HG03520 (cell line): Measurements from ENCODE around the gene SYNJ2.

Experiments
- ATAC-seq: cut with Tn5 transposase; IDR thresholded peaks from one replicate; pipeline ENCODE4 v1.9.1; 2021; ENCODE audit warnings: mild to moderate bottlenecking, moderate library complexity; ENCODE audit not compliant: unreplicated experiment

Gene SYNJ2

DNA sequence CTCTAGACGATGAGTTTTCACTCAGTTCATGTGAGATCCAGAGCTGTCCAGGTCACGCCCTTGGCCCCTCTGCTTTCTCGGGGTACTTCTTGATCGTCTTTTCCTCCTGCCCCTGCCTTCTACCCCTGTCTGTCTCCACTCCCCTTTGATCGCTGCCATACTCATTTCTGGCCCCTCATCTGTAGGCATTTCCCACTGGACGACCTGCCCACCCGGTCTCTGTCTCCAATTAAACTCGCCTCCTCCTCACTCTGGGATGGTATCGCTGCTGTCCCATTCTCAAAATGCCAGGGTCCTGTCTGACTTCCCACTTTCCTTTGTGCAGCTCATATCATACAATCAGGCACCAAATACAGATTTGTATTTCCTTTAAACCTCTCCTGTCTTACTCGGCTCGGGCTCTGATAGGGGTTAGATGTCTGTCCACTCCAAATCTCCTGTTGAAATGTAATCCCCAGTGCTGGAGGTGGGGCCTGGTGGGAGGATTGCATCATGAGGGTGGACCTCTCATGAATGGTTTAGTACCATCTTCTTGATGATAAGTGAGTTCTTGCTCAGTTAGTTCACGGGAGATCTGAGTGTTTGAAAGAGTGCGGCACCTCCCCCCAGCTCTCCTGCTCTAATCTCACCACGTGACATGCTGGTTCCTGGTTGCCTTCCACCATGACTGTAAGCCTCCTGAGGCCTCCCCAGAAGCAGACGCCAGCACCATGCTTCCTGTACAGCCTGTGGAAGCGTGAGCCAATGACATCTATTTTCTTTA is 3.5 kb upstream of the SYNJ2 start:
- ATAC-seq: no peak

DNA sequence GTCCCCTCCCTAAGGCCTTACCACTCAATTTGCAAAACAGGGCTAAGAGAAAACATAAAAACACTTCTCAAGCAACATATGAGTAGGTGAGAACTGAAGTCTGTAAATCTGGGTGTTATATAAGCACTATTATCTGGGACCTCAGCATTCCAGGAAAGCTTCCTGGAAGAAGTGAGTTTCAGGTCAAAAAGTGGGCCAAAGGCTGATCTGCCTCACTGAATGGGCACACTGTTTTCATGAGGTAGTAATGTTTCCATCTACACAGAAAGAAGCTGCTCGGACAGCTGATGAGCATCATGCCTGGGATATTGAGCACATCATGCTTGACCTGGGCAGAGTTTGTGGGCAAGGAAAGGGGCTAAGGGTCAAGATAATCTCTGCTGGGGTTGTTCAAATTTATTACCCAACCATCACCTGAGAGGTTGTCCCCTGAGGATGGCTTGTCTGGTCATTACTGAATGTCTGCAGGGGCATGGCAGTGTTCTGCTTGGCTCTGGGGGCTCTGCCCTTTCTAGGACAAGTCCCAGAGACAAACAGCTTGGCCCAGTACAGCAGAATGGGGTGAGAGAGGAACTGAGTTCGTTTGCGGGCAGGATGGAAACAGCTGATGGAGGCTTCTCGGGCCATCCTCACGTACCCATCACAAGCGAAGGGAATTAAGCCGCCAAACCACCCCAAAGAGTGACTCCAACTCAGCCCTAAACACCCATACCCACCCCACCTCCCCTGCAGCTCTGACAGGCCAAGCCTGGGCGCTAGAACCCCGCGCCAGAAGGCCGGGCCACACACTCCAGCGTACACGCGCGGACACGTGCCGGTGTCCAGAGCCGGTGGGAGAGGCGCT is 1.2 kb upstream of the SYNJ2 start:
- ATAC-seq: no peak

DNA sequence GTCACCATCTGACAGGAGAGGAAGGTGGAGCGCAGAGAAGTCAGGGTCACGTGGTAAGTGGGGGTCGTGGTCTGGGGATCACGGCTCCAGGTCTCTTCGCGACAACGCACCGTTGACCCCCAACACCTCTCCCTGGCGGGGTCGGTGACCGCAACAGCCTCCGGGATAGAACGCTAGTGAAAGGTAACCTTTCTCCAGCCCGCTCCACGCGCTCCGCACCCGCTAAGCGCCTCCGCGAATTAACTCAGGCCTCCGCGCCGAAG is 600 bp upstream of the SYNJ2 start:
- peak; percentile 13 for ATAC-seq

DNA sequence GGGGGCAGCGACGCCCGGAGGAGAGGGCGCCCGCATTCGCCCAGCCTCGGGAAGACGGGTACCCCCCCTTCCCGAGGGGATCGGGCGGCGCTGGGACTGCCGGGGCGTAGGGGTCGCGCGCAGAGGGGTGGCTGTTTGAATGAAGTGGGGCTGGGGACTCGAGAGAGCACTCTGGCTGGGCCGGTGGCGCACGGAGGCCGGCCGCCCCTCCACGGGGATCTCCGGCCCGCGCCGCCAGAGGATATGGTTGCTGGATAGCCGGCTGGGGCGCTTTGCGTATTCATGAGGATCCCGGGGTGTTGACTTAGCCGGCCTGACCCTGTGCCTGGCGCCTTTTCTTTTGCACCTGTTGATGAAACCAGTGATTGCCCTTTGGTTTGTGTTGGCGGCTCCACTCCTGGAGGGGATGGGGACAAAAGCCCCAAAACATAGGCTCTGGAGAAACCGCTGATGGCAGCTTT is 469 bp downstream of the SYNJ2 start:
- ATAC-seq: peak; percentile 15

DNA sequence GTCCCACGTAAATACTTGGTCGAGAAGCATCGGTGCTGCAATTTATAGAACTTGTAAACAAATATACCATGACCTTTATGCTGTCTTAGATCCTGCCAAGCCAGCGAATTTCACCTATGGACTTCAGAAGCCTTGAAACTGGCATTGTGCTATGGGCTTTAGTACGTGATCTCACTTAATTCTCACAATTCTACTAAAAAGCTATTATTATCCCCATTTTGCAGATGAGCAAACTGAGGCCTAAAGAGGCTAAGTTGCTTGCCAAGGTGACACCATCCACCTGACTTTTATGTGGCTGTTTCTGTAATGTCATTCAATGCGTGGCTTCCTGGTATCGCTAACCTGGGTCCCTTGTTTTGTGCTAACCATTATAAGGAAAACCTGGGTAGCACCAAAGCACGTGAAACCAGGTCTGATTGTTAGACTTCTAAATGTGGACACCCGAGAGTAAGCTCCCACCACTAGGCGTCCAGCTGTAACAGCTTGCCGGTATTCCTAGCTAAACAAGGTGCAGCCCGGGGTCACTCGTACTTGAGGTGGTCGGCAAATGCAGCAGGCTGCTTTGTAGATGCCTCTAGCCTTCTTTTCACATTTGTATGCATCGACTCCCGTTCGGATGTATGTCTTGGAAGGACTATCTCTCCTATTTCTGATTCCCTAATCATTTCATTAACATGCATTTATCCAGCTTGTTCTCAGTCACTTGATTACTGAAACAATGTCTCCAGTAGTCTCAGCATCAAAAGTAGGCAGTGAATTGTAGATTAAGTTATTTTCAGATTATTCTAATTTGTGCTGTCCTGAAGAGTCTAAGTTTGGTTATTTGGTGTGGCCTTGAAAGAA is 1.1 kb downstream of the SYNJ2 start:
- no peak for ATAC-seq

DNA sequence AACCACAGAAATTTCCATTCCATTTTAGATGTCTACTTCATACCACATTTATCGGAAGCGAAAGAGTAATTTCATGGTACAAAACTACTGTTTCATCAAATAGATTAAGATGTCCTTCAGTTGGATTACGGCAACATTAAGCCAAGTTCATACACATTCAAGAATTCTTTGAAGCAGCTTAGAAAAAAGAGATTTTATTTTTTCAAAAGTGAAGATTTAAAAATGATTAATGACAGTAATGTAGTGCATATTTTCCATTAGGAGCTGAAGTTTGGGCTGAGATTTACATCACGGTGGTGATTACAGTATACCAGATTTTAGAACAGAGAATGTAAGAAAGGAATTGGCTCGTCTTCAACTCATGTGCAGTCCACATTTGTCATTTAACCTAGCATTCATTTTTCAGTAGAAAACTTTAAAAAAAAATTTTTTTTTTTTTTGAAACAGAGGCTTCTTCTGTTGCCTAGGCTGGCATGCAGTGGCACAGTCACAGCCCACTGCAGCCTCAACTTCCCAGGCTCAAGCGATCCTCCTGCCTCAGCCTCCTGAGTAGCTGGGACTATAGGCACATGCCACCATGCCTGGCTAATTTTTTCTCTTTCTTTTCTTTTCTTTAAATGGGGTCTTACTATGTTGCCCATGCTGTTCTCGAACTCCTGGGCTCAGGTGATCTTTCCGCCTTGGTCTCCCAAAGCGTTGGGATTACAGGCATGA is 1.9 kb downstream of the SYNJ2 start:
- ATAC-seq: no peak

DNA sequence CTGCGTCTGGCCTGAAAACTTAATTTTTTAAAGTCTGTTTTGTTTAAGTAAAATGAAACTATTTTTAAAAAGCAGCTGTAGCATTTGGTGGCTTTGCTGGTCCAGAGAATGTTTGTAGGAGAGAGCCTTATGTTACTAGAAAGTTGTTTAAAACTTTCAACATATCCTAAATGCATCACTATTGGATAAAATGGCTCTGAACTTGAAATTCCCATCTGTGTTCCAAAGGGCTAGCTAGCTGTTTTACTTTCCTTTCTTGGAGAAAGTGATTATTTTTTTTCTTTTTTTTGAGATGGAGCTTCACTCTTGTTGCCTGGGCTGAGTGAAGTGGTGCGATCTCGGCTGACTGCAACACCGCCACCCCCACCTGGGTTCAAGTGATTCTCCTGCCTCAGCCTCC is 2.5 kb downstream of the SYNJ2 start:
- no peak for ATAC-seq

DNA sequence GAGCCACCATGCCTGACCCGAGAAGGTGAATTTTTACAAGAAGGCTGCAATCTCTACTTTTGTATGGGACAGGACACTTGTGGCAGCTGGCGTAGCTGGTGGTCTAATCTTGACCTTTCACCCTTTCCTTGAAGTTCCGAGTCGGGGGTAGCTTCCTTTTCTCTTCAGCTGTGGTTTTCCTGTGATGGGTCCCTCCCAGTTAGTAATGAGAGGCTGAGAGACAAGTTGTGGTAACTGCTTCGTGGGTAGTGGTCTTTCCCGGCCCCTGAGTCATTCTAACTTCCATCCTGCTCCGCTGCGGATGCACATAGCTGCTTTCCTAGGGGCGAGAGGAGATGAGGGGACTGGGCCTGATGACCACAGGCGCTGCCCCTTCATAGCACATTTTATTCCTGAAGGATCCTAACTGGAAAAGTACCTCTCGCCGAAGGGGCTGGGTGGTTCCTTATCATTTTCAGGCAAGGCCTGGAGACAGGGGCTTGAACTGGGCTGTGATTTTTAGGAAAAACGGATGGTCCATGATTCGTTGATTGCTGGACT is 3.1 kb downstream of the SYNJ2 start:
- no peak for ATAC-seq

DNA sequence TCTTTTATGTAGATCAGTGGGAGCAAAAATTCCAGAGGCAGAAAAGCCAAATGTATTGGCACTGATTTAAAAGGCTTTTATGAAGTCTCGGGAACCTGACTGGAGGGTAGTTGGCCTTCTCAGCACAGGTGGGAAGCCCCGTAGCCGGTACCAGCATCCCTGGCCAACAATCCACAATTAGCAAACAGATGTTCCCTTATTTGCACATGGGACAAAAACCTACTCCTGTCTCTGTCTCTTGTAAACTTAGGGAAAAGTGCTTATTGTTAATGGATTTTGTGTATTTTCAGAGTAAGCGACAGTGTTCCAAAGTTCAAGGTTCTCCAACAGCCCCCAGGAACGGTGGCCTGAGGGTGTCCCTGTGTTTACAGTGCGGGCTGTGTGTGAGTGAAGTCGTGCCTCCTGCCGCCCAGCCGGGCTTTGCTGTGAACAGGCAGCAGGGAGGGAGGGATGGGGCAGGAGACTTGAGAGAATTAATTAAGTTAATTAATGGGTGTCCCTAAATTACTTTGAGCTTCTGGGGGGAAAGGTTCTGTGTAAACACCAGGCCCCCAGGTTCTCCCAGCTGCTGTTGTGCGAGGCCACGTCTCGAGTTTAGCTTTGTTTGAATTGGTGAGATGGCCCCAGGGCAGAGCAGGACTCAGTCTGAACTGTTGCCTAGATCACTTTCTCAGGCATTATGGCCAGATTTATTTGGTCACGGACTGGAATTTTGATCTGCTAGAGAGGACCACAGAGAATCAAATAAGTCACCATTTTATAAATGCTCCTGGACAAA is 3.9 kb downstream of the SYNJ2 start:
- ATAC-seq: no peak

DNA sequence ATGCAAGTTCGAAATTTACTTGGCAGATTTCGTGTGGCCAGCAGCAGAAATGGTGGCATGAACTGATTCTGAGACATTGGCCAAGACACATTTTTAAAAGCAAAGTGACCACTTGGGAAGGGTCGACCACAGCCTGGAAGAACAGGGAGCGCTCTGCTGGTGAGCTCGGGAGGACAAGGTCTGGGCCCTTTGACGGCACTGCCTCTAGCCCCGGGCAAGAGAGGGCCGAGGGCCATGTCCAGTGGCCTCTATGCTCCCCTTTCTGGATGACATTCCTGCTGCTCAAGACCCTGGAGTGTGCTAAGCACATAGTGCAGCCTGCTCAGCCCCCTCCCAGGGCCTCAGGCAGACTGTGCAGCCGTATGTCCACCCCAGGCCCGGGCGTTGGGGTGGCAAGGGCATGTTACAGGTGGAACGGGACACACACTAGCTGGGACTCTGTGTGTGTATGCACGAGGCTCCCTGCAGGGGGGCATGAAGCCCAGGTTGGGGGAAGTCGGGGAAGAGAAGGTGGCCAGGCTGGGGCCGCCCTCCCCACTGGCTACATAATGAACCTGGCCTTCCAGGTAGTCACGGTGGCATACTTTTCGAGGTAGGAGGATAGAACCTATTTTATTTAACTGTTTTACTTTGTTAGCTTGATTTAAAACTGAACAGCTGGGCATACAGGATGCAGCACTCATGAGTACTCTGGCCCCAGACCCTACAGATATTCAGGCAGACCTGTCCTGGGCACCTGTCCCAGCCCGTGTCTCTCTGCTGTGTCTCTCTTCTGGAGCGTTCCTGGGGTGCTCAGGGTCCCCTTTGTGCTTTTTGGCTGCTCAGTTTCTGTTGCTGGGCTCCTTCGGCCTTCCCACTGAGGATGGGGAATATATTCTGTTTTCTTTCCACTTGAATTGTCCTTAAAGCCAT is 6.4 kb downstream of the SYNJ2 start:
- no peak for ATAC-seq

DNA sequence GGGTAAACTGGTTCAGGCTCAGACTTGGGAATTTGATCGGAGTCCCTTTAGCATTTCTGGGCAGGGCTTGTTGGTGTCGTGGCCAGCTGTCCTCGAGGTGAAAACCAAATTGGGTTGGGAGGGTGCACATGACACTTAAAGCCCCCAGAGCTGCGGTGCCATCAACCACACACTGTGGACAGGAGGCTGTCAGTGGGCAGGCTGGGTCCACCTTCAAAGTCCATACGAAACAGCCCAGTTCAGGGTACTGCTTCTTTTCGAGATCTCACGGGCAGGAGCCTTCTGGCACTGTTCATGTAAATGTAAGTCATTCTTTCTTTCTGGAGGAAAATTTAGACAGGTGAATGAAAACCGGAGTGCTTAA is 7.0 kb downstream of the SYNJ2 start:
- ATAC-seq: no peak

DNA sequence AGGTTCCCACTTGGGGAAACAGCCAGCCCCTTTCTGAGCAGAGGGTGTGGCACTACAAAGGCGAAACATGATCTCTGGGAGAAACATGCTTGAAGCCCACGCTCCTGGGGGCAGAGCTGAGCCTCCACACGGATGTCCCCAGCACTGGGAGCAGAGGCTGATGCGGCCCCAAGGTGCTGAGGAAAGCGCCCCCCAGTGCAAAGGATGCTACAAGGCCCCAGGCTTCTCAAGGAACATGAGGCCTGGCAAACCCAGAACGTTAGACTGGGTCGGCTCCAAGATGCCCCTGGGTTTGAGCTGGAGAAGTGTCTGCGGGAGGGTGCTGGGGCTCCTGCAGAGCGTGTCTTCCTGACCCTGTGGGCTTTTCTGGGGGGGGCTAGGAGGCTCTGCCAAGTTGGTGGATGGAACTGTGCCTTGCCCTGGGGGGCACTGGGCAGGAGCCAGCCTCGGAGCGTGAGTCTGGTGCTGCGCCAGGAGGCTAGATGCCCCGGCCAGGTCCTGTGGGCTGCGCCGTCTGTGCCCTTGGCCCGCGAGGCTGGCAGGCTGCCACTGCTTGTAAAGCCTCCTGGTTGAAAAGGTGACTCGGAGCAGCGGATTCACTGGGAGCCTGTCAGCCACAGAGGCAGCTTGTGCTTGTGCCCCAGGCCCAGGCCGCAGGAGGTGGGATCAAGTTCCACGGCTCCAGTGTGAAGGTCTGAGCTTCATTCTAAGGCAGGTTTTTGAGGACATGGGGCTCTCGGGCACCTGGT is 8.1 kb downstream of the SYNJ2 start:
- ATAC-seq: no peak

DNA sequence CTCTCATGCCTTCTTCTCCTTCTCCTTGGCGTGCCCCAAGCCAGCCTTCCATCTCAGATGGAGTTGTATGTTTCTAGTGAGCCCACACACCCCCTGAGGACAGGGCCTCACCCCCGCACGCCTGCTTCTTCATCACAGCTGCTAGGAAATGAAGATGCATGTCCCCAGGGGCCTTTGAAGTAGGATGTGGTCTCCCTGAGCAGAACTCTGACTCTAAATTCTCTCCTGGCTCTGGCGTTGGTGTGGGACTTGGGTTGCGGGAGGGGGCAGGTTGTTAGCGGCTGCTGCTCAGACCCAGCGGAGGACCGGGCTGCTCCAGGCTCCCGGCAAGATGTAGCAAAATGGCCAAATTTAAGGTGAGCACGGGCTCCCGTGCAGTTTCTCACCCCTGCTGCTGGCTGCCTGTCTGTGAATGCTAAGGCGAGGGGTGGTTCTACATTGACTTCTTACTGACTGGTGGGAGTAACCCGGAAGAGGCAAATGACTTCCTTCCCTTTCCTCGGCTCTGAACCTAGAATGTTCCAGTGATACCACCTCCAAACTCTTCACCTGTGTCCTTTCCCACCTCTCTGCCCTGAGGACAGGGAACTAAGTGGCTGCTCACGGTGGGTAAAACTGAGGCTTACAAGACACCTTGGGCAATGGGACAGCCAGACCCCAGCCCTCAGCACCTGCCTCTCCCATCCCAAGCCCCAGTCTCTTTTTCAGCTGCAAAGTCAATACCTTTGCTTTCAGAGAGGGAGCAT is 8.8 kb downstream of the SYNJ2 start:
- no peak for ATAC-seq

DNA sequence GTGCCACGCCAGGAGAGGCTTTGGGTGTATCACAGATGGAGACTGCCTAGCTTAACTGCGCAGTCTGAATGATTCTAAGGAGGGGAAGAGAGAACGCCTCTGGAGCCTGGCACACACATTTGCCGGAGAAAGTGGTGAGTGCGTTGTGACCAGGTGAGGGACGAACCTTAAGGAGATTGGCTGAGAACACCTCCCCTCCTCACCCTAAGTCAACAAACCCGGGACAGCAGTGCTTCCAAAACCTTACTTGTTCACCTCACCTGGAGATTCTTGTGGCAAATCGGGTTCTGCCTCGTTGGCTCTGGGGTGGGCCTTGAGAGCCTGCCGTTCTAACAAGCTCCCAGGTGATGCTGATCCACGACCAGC is 9.4 kb downstream of the SYNJ2 start:
- no peak for ATAC-seq

DNA sequence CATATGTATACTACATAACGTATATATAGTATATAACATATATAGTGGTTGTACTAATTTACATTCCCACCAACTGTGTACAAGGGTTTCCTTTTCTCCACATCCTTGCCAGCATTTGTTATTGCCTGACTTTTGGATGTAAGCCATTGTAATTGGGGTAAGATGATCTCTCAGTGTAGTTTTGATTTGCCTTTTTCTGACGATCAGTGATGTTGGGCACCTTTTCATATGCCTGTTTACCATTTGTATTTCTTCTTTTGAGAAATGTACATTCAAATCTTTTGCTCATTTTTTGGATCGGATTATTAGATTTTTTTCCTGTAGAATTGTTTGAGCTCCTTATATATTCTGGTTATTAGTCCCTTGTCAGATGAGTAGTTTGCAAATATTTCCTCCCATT is 11.4 kb downstream of the SYNJ2 start:
- ATAC-seq: no peak

DNA sequence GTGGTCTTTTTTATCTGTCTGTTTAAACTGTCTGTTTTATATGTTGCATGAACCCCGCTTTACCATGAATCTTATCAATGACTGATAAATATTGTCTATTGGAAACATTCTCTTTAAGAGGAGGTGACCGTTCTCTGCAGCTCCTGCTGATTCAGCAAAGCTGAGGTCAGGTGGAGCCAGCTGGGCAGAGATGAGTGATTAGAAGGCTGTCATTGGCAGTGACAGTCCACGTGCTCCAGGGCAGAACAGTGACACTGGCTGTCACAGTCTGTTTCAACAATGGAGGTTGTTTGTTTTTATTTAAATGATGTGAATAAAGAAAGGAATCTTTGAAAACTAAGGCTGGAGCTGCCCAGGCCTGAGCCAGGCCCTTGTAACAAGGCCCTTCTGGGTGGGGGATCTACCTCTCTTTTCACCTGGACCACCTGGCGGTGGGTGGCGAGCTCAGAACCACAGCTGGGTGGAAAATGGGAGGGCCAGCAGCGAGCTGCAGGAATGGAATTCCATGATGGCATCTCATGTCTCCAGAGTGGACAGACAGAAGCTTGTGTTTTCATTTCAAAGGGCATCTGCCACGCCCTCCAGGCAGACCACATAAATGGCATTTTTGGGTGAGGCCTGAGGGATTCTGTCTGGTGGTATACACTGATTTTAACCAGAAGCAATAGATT is 12.6 kb downstream of the SYNJ2 start:
- no peak for ATAC-seq

DNA sequence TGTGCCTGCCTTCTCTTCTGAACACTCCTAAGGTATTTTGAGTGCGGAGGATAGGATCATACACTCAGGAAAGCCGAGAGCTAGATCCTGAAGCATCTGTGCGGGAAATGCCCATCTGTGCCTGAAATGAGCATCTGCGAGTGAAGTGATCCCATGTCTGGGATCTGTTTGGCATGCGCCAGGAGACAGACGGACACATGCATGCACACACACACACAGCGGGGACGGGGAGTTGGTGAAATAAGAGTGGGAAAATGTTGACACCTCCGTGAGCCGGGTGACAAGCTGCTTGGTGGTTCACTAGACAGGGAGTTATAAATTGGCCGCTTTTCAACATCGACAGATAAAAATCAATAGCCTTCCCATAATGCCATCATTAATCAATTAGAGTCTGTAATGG is 13.8 kb downstream of the SYNJ2 start:
- no peak for ATAC-seq
